HG03097 (cell line): ENCODE measurements around the gene SSR4.
"Not testable (repeated sequence)": the region's sequence is repeated elsewhere in the genome, so short reads cannot be mapped to it uniquely, and the experiment has no call there.

Experiments
- ATAC-seq: cut with Tn5 transposase; IDR thresholded peaks from one replicate; pipeline ENCODE4 v1.9.1; 2021; ENCODE audit not compliant: unreplicated experiment, low FRiP score

SSR4 gene

GRCh38 chrX:153803211-153804099, 9.0 kb downstream of the SSR4 start:
- no peak for ATAC-seq

GRCh38 chrX:153804100-153804595, 9.7 kb downstream of the SSR4 start:
- ATAC-seq: no peak

- no peak for ATAC-seq
These were observed 10.2 kb downstream of the SSR4 start for GRCh38 chrX:153804621-153805020.

DNA sequence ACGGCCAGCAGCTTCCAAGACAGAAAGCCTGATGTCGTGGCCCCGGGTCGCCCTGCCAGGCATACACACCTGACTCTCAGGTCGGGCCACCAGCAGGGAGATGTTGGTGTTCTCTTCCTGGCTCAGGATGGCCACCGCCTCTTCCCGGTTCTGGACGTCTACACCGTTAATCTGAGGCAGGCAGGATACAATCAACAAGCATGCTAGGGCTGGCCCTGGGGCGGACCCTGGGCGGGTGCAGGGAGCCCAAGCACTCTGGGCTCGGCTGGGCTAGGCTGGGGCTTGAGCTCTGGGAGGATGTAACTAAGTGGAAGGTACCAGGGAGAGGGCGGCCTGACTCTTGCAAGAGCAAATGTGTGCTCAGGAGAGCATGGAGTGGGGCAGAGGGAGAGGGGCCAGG, 11.0 kb downstream of the SSR4 start:
- no peak for ATAC-seq

DNA sequence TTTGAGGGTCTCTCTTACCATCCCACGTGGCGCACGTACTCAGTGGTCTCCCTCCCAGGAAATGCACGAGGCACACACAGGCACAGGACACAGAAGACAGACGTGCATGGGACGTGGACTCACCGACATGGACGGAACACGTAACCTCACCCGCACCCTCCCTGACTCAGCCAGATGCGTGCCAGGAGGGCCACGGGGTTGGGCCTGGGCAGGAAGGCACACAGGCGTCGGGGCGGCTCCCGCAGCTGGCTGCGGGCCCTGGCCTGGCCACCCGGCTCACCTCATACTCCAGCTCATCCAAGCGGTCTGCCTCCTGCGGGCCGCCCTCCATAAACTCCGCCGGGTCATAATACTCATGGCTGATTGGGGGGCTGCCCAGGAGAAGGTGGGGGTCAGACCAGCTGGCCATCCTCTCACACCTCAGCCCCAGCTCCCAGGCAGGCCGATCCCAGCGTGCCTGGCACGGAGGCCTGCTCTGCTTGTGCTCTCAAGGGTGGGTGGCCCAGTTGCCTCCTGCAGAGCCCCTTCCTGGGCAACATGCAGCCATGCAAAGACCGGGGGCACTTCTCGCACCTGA, 12.6 kb downstream of the SSR4 start:
- ATAC-seq: no peak

DNA sequence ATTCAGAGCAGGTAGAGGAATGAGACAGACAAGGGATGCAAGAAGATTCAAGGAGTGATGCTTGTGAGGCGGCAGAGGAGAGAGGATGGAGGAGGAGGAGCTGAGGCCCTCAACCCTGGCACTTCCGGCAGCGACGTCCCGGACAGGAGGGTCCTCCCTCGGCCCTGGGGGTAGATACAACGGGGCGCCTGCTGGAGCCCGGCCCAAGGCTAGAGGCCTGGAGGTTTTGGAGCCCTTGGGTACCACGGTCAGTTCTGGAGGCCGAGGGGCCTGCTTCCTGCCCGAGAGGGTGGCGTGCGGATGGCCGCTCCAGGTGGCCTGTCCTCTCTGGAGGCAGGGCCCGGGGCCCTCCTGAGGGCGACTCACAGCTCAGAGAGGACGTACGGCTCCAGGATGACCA, 13.5 kb downstream of the SSR4 start:
- ATAC-seq: no peak

DNA sequence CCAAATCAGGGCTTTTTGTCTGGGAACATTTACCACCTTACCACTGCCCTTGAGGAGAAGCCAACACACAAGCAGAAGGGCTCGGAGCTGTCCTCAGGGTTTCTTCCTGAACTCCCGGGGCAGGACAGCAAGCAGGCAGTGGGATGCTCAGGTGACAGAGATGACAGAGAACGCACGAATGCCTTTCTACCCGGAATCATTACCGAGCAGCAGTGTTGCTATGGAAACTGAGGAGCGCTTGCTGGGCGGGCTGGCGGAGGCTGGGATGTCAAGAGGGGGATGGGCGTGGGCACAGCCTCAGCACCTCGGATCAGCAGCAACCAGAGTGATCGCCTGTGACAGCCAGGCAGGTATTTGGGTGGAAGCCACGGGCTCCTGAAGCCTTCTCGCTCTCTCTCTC, 17.8 kb downstream of the SSR4 start:
- no peak for ATAC-seq

DNA sequence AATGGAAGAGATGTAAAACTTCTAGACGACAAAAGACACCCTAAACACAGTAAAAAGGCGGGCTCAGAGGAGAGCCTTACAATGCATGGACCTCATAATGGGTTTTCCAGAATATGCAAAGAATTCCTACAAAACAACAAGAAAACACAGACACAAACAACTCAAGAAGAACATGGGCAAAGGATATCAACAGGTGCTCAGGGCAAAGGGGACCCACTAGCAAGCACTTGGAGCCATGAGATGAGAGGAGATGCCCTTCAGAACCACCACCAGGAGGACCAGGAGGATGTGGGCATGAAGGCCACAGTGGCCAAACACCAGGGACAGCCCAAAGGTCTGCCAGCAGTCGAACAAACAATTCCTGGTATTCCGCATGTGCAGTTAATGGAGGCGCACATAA, 18.7 kb downstream of the SSR4 start:
- ATAC-seq: no peak

- ATAC-seq: no peak
These were observed 20.3 kb downstream of the SSR4 start for GRCh38 chrX:153814591-153815315.

DNA sequence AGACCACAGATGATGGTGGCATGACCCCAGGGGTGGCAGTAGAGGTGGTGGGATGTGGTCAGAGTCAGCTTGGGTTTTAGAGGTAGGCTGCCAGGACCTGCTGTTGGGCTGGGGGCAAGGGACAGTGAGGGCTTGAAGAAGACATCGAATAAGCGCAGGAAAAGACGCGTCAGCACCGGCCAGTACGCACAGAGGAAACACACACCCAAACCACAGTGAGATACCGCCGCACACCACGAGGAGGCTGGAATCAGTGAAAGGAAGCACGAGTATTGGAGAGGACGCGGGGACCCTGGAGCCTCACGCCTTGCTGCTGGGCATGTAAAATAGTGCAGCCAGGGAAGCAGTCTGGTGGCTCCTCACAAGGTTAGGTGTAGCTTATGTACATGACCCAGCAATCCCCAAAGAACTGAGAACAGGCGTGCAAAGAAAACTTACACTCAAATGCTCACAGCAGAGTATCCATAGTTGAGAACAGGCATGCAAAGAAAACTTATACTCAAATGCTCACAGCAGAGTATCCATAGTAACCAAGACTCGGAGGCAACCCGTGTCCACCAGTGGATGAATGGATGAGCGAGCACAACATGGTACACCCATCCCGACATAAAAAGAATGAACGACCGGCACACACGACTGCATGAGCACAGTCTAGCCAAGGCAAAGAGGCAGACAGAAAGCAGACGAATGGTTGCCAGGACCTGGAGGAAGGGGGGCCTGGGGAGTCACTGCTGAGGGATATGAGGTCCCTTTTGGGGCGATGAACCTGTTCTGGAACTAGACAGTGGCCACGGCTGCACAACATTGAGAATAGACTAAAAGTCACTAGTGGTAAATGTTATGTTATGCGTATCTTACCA, 22.6 kb downstream of the SSR4 start:
- no peak for ATAC-seq

DNA sequence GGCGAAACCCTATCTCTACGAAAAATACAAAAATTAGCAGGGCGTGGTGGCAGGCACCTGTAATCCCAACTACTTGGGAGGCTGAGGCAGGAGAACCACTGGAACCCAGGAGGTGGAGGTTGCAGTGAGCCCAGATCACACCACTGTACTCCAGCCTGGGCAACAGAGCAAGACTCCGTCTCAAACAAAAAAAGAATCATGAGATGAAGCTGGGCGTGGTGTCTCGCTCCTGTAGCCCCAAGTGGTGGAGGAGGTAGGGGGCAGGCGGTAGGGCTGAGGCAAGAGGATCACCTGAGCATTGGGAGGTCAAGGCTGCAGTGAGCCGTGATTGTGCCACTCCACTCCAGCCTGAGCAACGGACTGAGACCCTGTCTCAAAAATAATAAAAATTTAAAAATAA, 23.6 kb downstream of the SSR4 start:
- ATAC-seq: not testable (repeated sequence)

DNA sequence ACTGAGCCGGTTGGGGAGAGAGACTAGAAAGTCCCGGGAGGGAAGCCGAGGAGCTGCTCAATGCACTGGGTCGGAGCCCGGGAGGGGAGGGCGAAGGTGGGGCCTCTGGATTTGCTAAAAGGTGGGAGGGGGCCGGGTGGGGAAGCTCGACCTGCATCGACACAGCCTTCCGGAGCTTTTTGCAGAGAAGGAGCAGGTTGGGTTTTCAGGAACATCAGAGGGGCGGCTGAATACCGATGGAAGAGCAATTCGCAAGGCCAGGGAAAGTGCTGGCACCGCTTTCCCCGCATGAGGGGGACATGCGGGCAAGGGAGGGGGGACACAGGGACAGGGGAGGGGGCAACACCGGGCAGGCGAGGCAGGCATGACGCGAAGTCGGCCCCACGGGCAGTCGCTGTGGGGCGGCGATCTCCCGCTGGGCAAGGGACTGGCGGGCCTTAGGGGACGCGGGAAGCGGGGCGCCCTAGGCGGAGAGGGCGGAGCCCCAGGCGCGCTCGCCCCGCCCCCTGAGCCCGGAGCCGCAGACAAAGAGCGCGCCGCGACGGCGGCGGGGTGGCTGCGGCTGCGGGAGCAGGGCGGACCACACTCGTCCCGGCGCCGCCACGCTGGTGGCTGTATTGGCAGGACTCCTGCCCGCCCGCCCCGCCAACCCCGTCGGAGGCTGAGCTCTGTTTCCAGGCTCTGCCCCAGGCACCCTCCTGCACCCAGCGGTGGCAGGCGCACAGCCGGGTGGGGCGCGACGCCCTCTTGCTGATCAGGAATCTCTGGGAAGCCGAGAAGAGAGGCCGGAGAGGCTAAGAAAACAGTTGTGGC, 24.3 kb downstream of the SSR4 start:
- no peak for ATAC-seq

DNA sequence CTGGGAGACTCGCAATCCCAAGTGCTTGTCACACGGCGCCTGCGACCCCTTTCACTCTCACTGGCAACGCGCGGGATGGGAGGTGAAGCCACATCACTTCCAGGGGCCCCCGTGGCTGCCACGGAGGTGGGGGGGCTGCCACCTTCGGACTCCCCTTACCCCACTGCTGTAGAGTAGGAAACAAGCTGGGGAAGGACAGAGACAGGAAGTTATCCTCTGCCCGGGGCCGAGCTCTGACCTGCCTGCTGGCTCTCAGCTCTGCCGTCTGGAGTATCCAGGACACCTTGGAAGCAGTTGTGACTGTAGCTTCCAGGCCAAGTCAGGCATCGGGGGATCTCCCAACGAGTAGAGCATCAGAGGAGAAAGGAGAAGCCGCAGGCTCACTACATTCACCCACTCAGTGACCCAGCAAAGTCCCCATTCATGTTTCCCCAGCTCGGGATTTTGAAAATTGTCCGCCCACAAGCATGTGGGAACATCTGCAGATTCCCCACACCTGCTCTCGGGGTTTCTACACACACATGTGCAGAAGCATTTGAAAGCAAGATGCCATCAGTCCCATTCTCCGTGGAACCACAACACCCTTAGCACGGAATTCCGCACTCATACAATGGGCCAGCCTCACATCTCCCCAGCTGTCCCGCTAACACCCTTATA, 25.0 kb downstream of the SSR4 start:
- ATAC-seq: no peak

GRCh38 chrX:153820601-153821000, 26.1 kb downstream of the SSR4 start:
- no peak for ATAC-seq

DNA sequence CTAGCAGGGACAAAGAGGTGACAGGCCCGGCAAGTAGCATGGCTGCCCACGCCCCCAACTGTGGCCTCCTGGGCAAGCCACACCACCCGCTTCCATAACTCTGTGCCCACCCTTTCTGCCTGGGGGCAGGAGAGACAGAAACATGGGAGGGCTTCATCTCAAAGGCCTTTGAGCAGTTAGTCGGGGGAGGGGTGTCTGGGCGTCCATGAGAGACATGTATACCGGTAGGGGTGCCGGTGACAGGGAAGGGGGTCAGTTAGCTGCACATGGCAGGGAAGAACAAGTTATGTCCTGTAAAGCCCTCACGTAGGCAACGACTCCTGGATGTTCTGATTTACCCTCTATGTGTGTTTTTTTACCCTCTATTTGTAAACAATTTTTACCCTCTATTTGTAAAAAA, 26.6 kb downstream of the SSR4 start:
- ATAC-seq: no peak

DNA sequence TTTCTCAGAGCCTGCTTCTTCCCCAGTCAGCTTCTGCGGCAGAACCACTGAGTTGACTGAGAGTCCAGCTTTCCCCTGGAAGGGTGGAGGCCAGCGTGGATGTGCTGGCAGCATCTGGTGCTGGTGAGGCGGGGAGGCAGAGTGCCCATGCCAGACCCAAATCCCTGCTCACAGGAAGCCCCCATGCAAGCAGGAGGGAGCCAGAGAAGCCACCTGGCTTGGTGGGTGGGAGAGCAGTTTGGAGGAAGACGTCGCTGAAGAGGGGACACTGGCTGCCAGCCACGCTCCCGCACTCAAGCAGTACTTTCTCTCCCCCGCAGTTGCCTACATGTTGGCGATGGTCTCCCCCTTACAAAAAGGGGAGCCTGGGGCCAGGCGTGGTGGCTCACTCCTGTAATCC, 29.9 kb downstream of the SSR4 start:
- no peak for ATAC-seq

DNA sequence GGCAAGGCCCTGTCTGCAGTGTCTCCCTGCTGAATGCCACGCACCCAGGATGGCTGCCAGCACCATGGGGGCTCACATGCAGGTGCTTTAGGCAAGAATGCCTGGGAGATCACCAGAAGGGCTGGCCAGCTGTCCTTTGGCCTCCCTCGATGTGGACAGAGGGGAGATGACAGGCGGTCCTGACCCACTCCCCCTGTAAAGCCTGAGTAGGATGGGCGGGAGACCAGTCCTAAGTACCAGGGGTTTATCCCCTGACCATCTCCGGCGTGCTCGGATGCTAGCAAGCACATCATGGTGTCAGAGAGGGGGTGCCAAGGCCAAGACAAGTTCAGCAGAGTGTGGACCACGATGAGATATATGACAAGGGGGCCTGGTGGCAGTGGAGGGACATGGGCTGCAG, 30.6 kb downstream of the SSR4 start:
- no peak for ATAC-seq

DNA sequence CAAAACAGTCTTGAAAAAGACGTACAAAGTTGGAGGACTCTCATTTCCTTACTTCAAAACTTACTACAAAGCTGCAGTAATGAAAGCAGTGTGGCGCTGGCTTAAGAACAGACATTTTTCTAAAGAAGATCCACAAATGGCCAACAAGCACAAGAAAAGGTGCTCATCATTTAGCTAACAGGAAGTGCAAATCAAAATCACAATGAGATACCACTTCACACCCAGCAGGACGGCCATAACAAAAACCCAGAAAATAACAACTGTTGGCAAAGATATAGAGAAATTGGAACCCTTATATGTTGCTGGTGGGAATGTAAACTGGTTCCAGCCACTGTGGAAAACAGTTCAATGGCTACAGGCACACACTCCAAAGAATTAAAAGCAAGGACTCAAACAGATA, 32.5 kb downstream of the SSR4 start:
- no peak for ATAC-seq

- ATAC-seq: no peak
These were observed 33.4 kb downstream of the SSR4 start for GRCh38 chrX:153827903-153828302.
